ENCODE measurements around the gene MARCHF3.

MARCHF3 gene

DNA sequence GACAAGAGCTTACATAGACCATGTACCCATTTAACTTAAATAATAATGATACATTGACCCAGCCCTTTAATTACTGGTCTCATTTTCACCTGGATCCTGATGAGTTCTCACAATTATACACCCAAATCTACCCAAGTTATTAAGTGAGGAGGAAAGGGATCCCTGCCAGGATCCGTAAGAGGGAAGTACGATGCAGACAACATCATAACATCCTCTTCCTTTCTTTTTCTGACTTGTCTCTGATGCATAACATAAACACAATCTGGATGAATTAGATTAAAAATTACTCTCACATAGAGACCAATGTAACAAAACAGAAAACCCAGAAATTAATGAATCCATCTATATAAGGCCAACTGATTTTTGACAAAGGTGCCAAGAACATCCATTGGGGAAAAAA is 17.0 kb downstream of the MARCHF3 start:
- no peak for DNase-seq (ENCODE audit: extremely low read depth, insufficient read length)
- no peaks in the 10 kb centered on the region for H3K36me3 ChIP-seq (ENCODE audit: control insufficient read depth, insufficient read depth, low read length)
- no peak for TF ChIP-seq CTCF (IDR thresholded peaks at IDR 0.05; ENCODE audit: insufficient read depth, low read length, poor library complexity, severe bottlenecking)
- H3K4me3 ChIP-seq (replicated peaks; ENCODE audit: low read depth, low read length): no peak overlapping the region
- no peaks in the 10 kb centered on the region for H3K27me3 ChIP-seq (replicated peaks; ENCODE audit: control insufficient read depth, insufficient read depth, low read length)

GRCh38 chr5:127012916-127013315 is 17.4 kb downstream of the MARCHF3 start:
- TF ChIP-seq CTCF (IDR thresholded peaks at IDR 0.05; ENCODE audit: insufficient read depth, low read length, poor library complexity, severe bottlenecking): no peak

GRCh38 chr5:127011961-127012644 is 18.3 kb downstream of the MARCHF3 start:
- DNase-seq (ENCODE audit: extremely low read depth, insufficient read length): peak; percentile 73
- Histone ChIP-seq H3K36me3 (ENCODE audit: control insufficient read depth, insufficient read depth, low read length) (no peaks in the 10 kb centered on the region), H3K4me3 (replicated peaks; ENCODE audit: low read depth, low read length) (no peak overlapping the region), H3K27me3 (replicated peaks; ENCODE audit: control insufficient read depth, insufficient read depth, low read length) (no peaks in the 10 kb centered on the region)
- TF ChIP-seq CTCF (IDR thresholded peaks at IDR 0.05; ENCODE audit: insufficient read depth, low read length, poor library complexity, severe bottlenecking): no peak

More at GRCh38 chr5:127012916-127013315, 17.4 kb downstream of the MARCHF3 start:
- H3K4me3 ChIP-seq (replicated peaks; ENCODE audit: low read depth, low read length): no peak overlapping the region
- H3K36me3 ChIP-seq (ENCODE audit: control insufficient read depth, insufficient read depth, low read length): no peaks in the 10 kb centered on the region
- no peak for DNase-seq (ENCODE audit: extremely low read depth, insufficient read length)
- no peaks in the 10 kb centered on the region for H3K27me3 ChIP-seq (replicated peaks; ENCODE audit: control insufficient read depth, insufficient read depth, low read length)

GRCh38 chr5:127011153-127011552 is 19.2 kb downstream of the MARCHF3 start:
- Histone ChIP-seq H3K36me3 (ENCODE audit: control insufficient read depth, insufficient read depth, low read length) (no peaks in the 10 kb centered on the region), H3K27me3 (replicated peaks; ENCODE audit: control insufficient read depth, insufficient read depth, low read length) (no peaks in the 10 kb centered on the region), H3K4me3 (replicated peaks; ENCODE audit: low read depth, low read length) (no peak overlapping the region)
- DNase-seq (ENCODE audit: extremely low read depth, insufficient read length): no peak
- TF ChIP-seq CTCF (IDR thresholded peaks at IDR 0.05; ENCODE audit: insufficient read depth, low read length, poor library complexity, severe bottlenecking): no peak

GRCh38 chr5:127010362-127010761 is 20.0 kb downstream of the MARCHF3 start:
- Histone ChIP-seq H3K4me3 (replicated peaks; ENCODE audit: low read depth, low read length) (no peak overlapping the region), H3K36me3 (ENCODE audit: control insufficient read depth, insufficient read depth, low read length) (no peaks in the 10 kb centered on the region), H3K27me3 (replicated peaks; ENCODE audit: control insufficient read depth, insufficient read depth, low read length) (no peaks in the 10 kb centered on the region)
- DNase-seq (ENCODE audit: extremely low read depth, insufficient read length): no peak
- TF ChIP-seq CTCF (IDR thresholded peaks at IDR 0.05; ENCODE audit: insufficient read depth, low read length, poor library complexity, severe bottlenecking): no peak

GRCh38 chr5:127009784-127010183 is 20.6 kb downstream of the MARCHF3 start:
- no peak overlapping the region for H3K4me3 ChIP-seq (replicated peaks; ENCODE audit: low read depth, low read length)
- no peaks in the 10 kb centered on the region for H3K36me3 ChIP-seq (ENCODE audit: control insufficient read depth, insufficient read depth, low read length)
- H3K27me3 ChIP-seq (replicated peaks; ENCODE audit: control insufficient read depth, insufficient read depth, low read length): no peaks in the 10 kb centered on the region
- no peak for DNase-seq (ENCODE audit: extremely low read depth, insufficient read length)
- TF ChIP-seq CTCF (IDR thresholded peaks at IDR 0.05; ENCODE audit: insufficient read depth, low read length, poor library complexity, severe bottlenecking): no peak

All from GM06990 (cell line).